ENCODE data around the gene ABLIM2.

Gene ABLIM2

DNA sequence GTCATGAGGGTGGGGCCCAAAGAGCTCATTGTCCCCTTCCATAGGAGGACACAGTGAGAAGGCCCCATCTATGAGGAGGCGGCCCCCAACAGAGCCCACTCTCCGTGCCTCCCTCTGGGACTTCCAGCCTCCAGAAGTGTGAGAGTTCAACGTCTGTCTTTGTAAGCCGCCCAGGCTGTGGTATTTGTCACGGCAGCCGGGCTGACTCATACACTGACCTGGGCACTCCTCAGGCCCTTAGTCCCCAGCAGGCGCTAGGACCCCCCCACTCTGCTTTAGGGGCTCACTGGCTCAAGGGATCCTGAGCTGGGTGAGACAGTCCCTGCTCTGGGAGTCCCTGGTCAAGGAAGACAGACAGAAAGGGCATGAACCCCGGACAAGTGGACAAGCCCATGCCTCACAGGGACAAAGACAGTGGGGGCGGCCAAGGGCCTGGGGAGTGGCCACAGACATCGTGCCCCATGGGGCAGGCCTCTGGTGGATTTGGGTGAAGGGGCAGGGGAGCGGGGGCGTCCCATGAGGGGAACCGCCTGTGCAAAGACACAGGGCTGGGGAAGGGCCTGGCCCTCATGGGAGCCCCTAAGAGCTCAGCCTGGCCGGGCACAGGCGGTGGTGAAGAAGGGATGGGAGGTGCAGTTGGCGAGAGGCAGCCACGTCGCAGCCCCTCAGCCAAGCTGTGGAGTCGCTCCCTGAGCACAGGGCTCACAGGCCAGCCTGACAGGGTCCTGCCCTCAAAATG is 21.5 kb downstream of the ABLIM2 start:
- DNase-seq (ENCODE audit: low read depth), result no peak

DNA sequence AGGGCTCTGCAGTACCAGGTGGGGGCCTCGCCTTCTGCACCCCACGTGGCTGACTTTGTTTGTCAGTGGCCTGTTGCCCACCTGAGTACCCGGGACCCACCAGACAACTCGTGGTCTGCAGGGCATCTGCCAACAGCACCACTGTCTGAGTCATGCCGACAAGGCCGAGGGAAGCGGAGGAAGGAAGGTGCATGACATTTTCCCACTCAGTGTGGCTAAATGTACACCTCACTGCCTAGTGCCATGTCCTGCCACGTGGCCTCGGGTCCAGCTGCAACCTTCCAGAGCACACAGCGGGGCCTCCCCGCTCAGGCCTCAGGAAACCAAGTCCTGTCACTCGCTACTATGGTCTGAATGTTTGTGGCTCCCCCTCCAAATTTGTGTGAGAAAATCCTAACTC is 22.1 kb downstream of the ABLIM2 start:
- no peak for DNase-seq (ENCODE audit: low read depth)

DNA sequence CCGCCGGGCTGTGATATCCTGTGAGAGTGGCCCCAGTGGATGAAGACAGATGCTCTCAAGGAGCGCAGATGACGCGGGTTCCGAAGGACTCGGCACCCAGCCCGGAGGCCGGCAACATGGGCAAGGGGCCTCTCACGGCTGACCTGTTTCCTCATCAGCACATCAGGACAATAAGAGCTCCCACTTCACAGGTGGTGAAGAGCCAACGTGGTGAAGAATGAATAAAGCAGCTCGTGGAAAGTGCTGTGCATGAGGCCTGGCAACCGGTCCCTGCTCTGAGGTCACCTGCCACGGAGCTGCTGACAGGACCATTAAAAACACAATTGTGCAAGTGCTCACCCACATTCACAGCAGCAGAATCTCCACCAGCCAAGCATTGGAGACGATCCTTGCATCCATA is 22.9 kb downstream of the ABLIM2 start:
- DNase-seq (ENCODE audit: low read depth), result no peak

DNA sequence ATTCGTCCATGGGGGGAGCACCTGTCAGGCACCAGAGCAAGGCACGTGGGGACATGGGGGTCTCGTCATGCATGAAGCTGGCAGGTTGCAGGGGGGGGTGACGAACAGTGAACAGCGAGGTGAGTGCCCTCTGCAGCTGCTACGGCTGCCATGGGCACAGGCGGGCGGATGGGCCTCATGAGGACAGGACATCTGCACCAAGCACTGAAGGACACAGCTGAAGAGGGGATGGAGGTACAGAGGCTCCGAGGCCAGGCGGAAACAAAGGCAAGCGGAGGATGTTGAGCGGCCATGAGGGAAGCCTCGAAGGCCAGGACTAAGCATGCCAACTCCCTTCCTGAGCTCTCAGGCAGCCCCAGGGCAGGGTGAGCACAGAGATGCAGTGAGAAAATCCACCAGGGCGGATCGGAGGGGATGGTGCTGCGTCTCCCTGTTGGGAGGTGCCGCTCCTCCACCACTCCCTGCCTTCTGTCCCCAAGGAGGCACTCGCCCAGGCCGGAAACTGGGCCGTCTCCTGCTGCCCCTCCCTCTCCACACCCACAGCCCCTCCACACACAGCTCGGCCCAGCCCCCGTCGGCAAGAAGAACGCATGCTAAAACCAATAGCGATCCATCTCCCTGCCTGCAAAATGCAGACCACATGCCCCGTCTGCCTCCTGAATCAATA is 24.6 kb downstream of the ABLIM2 start:
- no peak for DNase-seq (ENCODE audit: low read depth)

DNA sequence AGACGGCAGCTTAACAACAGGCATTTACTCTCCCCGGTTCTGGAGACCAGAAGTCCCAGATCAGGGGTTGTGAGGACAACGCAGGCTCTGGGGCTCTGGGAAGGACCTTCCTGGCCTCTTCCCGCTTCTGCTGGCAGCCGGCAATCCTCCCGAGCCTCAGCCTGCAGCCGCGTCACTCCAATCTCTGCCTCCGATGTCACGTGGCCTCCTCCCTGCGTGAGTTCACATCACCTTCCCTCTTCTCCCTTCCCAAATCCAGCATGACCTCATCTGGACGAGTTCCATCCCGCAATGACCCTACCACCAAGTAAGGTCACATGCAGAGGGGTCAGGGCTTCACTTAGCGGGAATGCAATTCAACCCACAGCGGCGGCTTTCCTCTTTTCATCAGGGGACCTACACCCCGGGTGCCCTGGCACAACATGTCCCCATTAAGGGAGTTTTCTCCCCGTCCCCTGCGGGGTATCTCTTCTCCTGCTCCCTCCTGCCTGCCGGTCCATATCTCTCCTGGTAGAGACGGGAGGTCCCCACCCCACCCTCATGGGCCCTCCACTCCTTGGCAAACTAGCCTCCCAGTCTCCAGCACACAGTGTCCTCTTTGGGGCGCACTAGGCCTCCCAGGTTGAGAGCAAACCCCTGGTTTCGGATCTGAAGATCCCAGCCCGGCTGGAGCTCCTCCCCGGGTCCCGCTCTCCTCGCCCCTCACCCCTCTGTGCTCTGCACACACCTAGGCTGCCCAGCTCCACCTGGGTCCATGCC is 25.5 kb downstream of the ABLIM2 start:
- no peak for DNase-seq (ENCODE audit: low read depth)

DNA sequence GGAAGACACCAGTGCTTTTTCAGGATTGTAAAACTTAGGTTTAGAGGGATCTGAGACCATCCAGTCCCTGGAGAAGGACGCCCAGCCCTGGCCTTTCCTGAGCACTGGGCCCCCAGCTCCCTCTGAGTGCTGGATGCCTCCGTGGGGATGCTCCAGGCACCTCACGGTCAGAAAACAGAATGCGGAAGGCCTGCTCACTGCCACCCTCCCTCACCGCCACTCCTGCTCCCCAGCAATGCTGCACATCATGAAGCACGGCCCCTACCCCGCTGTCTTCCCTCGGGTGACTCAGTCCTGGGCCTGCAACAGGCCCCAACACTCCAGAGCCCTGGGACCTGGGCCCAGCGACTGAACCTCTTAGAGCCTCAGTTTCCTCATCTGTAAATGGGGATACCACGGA is 26.2 kb downstream of the ABLIM2 start:
- no peak for DNase-seq (ENCODE audit: low read depth)

DNA sequence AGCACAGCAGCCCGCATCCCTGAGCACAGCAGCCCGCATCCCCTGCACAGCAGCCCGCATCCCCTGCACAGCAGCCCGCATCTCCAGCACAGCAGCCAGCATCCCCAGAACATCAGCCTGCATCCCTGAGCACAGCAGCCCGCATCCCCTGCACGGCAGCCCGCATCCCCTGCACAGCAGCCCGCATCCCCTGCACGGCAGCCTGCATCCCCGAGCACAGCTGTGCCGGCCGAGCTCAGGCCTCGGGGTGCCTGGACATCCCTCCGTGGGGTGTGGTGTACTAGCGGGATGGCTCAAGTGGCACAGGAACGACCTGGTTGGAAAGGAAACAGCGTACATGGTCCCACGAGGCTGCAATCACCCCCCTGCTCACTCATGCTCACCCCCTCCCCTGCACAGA is 26.8 kb downstream of the ABLIM2 start:
- DNase-seq (ENCODE audit: low read depth), result no peak

DNA sequence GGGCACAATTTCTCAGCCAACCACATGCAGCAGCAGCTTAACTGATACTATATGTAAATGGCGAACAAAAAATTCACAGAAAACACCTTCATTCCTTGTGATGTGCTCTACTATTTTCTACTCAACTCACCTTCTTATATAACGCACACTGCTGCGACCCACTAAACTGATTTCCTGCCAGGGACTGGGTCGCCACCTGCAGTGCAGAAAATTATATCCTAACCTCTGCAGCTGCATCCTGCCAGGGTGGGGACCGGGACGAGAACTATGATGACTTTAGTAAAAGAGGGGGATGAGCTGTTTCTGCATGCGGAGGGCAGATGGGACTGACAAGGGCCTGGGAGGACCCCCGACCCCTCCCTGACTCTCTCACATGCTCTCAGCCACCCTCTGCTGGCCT is 27.4 kb downstream of the ABLIM2 start:
- DNase-seq (ENCODE audit: low read depth), result no peak

DNA sequence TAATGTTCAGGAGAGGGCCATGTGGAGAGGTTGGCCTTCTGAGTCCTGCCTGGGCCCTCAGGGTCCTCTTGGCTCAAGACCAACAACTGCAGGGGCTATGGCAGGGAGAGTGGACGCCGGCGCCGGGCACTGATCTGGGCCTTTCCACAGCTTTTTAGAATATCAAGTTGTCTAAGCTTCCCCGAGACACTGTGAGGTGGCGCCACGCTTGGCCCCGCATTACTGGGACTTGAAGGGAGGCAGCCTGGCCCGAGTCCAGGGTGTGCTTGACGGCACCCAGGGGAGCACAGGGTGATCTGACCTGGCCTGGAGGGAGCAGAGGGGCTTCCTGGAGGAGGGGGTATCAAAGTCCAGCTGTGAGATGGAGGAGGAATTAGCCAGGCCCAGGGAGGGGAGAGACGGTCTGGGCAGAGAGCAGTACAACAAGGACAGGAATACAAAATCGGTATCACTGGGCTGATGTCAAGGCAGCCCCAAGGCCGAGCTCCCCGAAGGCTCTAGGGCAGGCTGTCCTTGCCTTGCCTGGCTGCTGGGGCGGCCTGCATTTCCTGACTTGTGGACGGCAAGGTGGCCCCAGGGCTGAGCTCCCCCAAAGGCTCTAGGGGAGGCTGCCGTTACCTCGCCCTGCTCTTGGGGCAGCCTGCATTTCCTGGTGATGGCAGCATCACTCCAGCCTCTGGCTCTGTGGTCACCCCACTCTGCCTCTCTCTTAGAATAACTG is 28.1 kb downstream of the ABLIM2 start:
- no peak for DNase-seq (ENCODE audit: low read depth)

DNA sequence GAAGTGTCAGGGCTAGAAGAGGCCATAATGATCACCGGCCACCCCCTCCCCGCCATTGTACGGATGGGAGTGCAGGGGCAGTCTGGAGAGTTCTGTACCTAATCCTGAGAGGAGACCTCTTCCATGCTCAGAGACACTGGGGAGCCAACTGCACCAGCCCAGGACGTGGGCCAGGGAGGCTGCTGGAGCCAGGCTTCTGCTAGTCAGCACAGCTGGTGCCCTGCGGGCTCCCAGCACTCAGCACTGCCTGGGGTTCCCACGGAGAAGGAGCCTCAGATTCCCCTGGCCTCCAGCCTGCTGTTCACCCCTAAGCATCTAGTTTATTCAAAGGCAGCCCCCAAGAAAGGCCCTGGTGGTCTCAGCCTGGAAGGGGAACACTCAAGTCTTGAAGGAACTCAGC is 28.8 kb downstream of the ABLIM2 start:
- DNase-seq (ENCODE audit: low read depth), result no peak

DNA sequence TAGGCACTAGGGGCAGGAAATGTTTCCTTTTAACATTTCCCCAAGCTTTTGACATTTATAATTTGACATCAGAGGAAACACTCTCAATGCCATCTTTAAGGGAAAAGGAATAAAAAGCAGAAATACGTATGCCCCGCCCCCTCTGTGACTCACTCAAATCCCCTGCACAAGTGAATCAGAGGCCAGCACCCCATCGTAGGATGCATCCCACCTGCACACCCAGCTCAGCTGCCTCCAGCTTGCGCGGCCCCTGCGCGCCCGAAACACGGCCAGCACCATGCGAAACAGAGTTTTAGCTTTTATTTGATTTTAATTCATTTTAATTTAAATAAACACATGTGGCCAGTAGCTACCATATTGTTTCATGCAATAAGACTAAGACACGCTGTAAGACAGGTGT is 29.5 kb downstream of the ABLIM2 start:
- DNase-seq (ENCODE audit: low read depth), result no peak

DNA sequence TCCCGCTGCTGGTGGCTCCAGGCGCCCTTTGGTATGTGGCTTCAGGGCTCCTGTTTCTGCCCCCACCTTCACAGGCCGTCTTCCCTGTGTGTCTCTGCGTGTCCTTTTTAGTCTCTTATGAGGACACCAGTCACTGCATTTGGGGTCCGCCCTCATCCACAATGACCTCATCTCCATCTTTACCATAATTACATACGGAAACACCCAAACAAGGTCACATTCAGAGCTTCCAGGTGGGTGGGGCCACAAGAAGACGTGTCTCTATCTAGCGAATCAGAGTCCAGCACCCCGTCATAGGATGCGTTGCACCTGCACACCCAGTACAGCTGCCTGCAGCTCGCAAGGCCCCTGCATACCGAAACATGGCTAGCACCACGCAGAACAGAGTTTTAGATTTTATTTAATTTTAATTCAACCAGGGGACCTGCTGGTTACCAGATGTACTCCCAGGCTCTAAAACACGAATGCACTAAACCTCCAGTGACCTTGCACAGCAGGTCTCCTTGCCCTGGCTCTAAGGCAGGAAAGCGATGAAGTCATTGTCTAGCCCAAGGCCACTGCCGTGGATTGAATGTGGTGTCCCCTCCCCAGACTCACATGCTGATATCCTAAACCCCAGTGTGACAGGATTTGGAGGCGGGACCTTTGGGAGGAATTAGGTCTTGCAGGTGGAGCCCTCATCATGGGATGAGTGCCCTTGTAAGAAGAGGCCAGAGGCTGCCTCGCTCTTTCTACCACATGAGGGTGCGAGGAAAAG is 30.3 kb downstream of the ABLIM2 start:
- DNase-seq (ENCODE audit: low read depth), result no peak

DNA sequence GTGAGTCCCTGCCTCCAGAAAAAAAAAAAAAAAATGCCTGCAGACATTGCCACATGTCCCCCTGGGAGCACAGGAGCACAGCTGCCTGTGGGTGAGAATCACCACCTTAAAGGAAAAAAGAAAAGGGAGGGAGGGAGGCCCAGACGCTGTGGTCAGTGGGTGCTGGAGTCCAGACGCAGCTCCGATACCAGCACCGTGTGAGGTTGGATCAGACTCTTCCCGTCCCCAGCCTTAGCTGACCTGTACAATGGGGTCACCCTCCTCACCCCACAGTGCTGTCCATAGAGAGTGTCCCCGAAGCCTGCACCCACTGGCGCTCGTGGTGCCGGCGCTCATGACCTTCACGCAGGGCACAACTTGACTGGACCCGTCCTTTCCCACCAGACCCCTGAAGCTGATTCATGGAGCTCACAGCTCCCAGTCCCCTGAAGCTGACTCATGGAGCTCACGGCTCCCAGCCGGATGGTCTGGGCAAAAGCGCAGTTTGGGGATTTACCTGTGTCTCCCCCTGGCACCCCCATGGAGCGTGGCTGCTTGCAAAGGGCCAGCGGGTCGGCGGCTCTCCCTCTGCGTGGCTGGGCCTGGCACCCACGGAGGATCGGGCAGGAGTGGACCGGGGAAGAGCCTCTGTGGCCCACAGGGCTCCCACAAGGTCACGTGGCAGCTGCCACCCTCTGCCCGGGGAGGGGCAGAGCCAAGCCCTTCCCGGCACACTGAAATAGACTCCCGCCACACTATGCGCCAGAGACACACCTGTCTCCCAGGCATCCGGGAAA is 31.4 kb downstream of the ABLIM2 start:
- DNase-seq (ENCODE audit: low read depth), result no peak

DNA sequence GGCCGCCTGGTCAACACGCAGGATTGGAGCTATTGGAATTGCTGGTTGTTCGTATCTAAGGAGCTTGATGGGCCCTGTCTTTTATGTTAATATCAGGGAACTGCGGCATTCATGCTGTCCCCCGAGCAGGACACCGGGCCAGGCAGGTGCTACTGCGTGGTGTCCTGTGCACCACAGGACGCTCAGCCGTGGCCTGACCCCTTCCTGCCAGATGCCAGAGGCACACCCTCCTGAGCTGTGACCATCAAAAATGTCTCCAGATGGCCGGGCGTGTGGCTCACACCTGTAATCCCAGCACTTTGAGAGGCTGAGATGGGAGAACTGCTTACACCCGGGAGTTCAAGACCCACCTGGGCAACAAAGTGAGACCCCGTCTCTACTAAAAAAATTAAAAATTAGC is 32.1 kb downstream of the ABLIM2 start:
- DNase-seq (ENCODE audit: low read depth), result no peak

DNA sequence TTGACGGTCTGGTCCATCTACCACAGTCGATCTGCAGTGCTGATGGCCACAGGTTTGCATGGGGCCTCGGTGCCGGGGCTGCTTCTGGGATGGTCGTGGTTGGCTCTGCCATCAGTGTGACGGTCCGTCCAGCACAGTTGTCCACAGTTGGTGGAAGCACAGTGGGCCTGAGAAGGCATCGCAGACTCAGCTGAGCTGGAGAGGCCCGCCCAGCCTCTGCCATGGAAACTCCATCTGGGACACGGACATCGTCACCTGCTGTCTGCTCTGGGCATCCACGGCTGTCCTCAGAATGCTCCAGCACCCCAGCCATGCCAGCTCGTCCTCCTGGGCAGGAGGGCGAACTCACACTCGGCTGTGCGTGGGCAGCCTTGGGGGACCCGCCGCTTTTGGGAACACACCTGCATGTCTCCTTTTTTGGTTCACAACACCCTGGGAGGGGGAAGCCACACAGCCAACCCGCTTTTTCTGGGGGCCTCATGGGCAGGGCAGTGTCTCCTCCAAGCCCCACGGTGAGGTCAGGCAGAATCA is 33.0 kb downstream of the ABLIM2 start:
- DNase-seq (ENCODE audit: low read depth), result no peak

DNA sequence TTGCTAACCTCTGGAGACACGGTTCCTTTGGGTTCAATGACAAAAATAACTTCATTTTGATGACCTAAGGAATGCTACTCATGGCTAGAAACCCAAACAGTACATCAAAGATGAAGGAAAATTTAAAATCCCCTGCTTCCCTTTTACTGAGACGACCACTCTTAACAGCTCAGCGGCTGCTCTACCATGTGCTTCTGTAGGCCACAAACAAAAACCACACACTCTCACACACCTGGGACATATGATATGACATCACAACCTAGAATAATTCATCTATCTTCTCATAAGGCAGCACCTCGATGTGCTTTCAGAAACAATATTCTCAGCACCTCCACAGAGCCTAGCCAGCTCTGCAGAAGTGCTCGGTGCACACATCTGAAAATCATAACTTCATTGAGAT is 34.7 kb downstream of the ABLIM2 start:
- no peak for DNase-seq (ENCODE audit: low read depth)

DNA sequence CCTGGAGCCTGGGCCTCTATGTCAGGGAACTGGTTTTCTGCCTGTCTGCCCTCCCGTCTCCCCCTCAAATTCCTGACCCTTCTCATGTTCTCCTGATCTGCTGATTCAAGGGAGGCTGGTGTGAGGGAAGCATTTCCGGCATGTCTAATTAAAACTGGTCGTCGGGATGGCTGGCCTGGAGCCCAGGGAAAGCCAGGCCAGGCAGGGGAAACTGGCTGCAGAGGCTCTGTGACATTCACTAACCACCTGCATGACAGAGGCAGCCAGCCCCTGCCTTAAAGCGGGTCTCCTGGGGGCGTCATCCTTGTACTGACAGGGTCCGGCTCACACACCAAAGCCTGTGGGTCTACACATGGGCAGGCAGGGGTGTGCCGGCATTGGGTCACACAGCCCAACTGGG is 35.2 kb downstream of the ABLIM2 start:
- no peak for DNase-seq (ENCODE audit: low read depth)

DNA sequence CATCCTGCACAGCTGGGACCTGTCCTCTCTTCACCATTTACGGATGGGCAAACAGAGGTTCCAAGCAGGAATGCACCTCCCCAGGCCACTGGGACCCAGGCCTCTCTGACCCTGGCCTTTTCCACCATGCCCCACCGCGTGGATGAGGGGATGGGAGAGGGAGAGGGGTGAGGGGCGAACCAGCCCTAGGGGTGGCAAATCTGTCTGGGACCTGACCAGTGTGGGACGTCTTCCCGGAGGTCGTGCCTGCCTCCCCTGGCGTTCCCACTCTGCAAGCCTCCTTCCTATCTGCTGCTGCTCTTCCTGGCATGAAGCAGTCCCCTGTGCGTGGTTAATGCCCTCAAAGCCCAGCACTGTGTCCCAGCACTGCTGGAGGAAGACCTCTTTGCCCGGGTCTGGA is 35.9 kb downstream of the ABLIM2 start:
- no peak for DNase-seq (ENCODE audit: low read depth)

DNA sequence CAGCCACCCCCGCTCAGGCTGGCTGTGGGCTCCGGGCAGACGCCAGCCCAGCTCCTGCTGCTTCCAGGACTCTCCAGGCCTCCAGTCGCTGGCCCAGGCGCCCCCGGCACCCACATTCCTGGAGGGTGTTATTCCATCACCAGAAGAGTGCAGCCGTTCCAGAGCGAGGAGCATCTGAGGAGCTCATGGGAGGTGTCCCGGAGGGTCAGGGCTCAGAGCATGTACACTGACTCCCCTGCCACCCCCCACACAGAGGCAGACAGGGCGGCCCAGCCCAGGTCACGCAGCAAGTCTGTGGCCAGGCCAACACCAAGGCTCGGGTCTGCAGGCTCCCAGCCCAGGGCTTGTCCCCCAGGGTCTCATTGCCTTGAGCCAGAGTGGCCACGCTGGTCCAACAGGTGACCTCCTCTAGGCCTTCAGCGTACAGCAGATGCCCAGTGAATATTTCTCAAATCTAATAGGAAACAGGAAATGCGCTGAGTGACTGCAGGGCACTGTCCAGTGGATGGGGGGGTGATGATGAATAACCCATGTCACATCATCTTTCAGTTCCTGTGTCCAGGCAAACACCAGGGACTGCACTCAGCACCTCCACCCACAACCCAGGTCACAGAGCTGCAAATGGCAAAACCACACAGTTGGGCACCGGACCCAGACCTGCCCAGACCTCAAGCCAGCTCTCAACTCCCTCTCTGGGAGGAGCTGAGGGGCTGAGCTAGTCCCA is 37.2 kb downstream of the ABLIM2 start:
- no peak for DNase-seq (ENCODE audit: low read depth)

DNA sequence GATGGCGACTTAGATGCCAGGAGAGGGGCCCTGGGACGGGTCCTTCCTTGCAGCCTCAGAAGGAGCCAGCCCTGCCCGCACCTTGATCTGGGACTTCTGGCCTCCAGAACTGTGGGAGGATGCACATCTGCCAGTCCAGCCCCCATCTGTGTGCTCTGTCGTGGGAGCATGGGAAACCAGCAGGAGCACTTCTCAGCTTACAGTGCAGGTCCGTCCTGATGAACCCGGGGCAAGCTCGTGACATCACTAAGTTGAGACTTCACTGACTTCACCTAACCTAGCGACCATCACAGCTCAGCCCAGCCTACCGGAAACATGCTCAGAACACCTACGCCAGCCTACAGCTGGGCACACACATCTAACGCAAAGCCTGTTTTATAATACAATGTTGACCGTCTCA is 38.1 kb downstream of the ABLIM2 start:
- no peak for DNase-seq (ENCODE audit: low read depth)
